Sigmoid colon (tissue), 7 donors: ENCODE results near the gene MGAT5. TPM values are rescaled to one million over a fixed set of nuclear protein-coding genes. Genes with fewer than 3 reads are reported as not detected.

Experiments used
- DNase-seq: peaks from one replicate; pipeline ENCODE4 v3.0.0-alpha.2; 2019
- H3K27ac ChIP-seq, 4 donors: fragments of 200-600 bp; sonication (generic); one replicate each; pipeline ENCODE4 v1.5.1; 2016 to 2019; ENCODE audit warnings: mild to moderate bottlenecking in 1 of 4
- H3K27me3 ChIP-seq, 3 donors: fragments of 200-600 bp; sonication (generic); one replicate each; pipeline ENCODE4 v1.5.1; 2019; ENCODE audit warnings: mild to moderate bottlenecking in 1 of 3
- H3K36me3 ChIP-seq, 4 donors: fragments of 200-600 bp; sonication (generic); one replicate each; pipeline ENCODE4 v1.5.1; 2016 to 2019
- H3K4me1 ChIP-seq, 4 donors: fragments of 200-600 bp; sonication (generic); one replicate each; pipeline ENCODE4 v1.5.1; 2017 to 2019
- H3K4me3 ChIP-seq, 4 donors: fragments of 200-600 bp; sonication (generic); one replicate each; pipeline ENCODE4 v1.5.1; 2017 to 2019; ENCODE audit warnings: mild to moderate bottlenecking in 2 of 4, moderate library complexity in 1 of 4
- H3K9me3 ChIP-seq, 4 donors: fragments of 200-600 bp in 3 of 4; sonication (generic) in 3 of 4; one replicate each; pipeline versions ENCODE4 v1.5.1 to v1.6.1; 2013 to 2019
- CTCF ChIP-seq, 4 experiments: fragments of 450-650 bp in 3 of 4; fragments of 200-600 bp in 1 of 4; IDR thresholded peaks; one replicate each; pipeline ENCODE4 v1.5.1; 2016 to 2019; ENCODE audit warnings: antibody characterized with exemption in 4 of 4, mild to moderate bottlenecking in 3 of 4, moderate library complexity in 2 of 4
- EP300 ChIP-seq, 4 donors: sonication (generic); formaldehyde crosslinking; IDR thresholded peaks; one replicate each; pipeline ENCODE4 v1.6.1; 2017; ENCODE audit warnings: antibody characterized with exemption in 4 of 4
- POLR2A ChIP-seq, 2 donors: fragments of 450-650 bp; IDR thresholded peaks; one replicate each; pipeline ENCODE4 v1.6.1; 2016; ENCODE audit warnings: antibody characterized with exemption in 2 of 2, mild to moderate bottlenecking in 2 of 2, moderate library complexity in 2 of 2
- POLR2AphosphoS5 ChIP-seq, 4 donors: sonication (generic); formaldehyde crosslinking; IDR thresholded peaks; one replicate each; pipeline ENCODE4 v1.6.1; 2017; ENCODE audit warnings: antibody characterized with exemption in 4 of 4
- WGBS, 2 donors: extraction: QIAGEN DNeasy Blood & Tissue Kit; methylation state at CpG; one replicate each; pipeline ENCODE4 v1.1.7; 2013; 5-methylcytosine and 5-hydroxymethylcytosine counted together
- intact Hi-C: fragments of 100-400 bp; cut with DNase I; formaldehyde crosslinking; loops from one replicate; pipeline ENCODE4 v1.15.1; 2023
- polyA plus RNA-seq, 3 donors: library from polyadenylated mRNA; stranded (reverse); fragments of 200-250 nt; gene quantifications; one replicate each; pipeline ENCODE4 v1.2.3, GENCODE V29; 2013
- total RNA-seq, 4 donors: library from RNA; depleted of rRNA; stranded (reverse); fragments of >200 nt; gene quantifications; one replicate each; pipeline ENCODE4 v1.1.0, GENCODE V29; 2016
- donor health status: healthy with polysubstance abuse.
- donor health status: Bipolar disorder and iron deficiency.
- donor health status: healthy.

MGAT5 gene
- total and polyA plus RNA-seq, 7 donors: 3.0 to 42.4 (median 30.3) TPM

GRCh38 chr2:134357814-134358213 lies 103.9 kb downstream of the MGAT5 start:
- intact Hi-C loops: no loop called here
- WGBS, 2 donors: 82 to 98% methylated on average over 3 of the region's 3 CpGs
- TF ChIP-seq POLR2AphosphoS5 (IDR thresholded peaks at IDR 0.05) (no peak), CTCF (IDR thresholded peaks at IDR 0.05) (no peak), POLR2A (IDR thresholded peaks at IDR 0.05) (no peak), EP300 (IDR thresholded peaks at IDR 0.05) (no peak)
- Histone ChIP-seq H3K27ac (no peak overlapping the region), H3K36me3 (peaks cover 0 to 9% (median 0%) of the 10 kb centered on the region in 4 donors), H3K4me1 (peaks cover 0 to 19% (median 6%) of the 10 kb centered on the region in 4 donors), H3K27me3 (no peaks in the 10 kb centered on the region), H3K4me3 (no peak overlapping the region), H3K9me3 (no peaks in the 10 kb centered on the region)
- no peak for DNase-seq

DNA sequence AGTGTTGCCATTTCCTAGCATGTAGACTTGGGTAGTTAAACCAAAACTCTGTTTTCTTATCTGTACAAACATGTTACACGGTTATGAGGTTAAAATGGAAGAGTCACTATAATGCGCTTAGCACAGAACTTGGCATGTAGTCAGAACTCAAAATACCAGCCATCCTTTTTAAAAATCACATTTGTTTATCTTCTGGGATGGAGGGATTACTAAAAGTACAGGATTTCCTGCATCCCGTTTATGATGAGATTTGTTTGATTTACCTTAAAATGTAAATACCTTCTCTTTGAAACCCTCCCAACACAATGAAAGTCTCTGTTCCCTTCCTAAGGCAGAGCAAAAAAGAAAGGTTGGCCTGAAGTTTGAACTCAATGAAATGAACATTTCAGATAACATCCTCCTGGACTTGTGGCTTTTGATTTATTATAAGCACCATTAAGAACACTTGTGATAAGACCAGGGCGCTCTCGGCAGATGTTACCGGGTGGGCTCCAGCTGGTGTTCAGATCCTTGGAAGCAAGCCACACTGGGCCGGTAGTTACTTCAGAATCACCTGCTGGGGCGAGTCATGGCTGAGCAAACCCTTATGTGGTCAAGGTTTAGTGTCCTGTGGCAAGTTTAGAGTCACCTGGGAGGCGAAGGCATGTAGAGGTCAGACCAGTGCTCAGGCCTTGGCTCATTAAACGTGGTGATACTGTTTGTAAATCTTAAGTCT lies 105.7 kb downstream of the MGAT5 start:
- H3K9me3 ChIP-seq: no peaks in the 10 kb centered on the region
- H3K27me3 ChIP-seq: no peaks in the 10 kb centered on the region
- H3K27ac ChIP-seq: no peak overlapping the region
- H3K4me3 ChIP-seq: no peak overlapping the region
- H3K36me3 ChIP-seq: peaks cover 0 to 16% (median 0%) of the 10 kb centered on the region in 4 donors
- TF ChIP-seq CTCF (IDR thresholded peaks at IDR 0.05): no peak
- no peak for TF ChIP-seq POLR2AphosphoS5 (IDR thresholded peaks at IDR 0.05)
- TF ChIP-seq EP300 (IDR thresholded peaks at IDR 0.05): no peak
- no peak for TF ChIP-seq POLR2A (IDR thresholded peaks at IDR 0.05)
- WGBS, 2 donors: 12 to 69% methylated on average over 10 of the region's 10 CpGs
- intact Hi-C loops: no loop called here
- DNase-seq: peak; percentile 60
- H3K4me1 ChIP-seq: peaks cover 0 to 19% (median 6%) of the 10 kb centered on the region in 4 donors

- H3K36me3 ChIP-seq: peaks cover 0 to 16% (median 0%) of the 10 kb centered on the region in 4 donors
- TF ChIP-seq POLR2AphosphoS5 (IDR thresholded peaks at IDR 0.05) (no peak), CTCF (IDR thresholded peaks at IDR 0.05) (no peak), EP300 (IDR thresholded peaks at IDR 0.05) (no peak)
- H3K4me1 ChIP-seq: peaks cover 0 to 19% (median 6%) of the 10 kb centered on the region in 4 donors
- intact Hi-C loops: no loop called here
- no peak overlapping the region for H3K4me3 ChIP-seq
- no peaks in the 10 kb centered on the region for H3K27me3 ChIP-seq
- peak overlapping the region in 1 of 4 donors; percentile 50 for H3K27ac ChIP-seq
- DNase-seq: no peak
- no peaks in the 10 kb centered on the region for H3K9me3 ChIP-seq
- WGBS, 2 donors: 42 to 79% methylated on average over 10 of the region's 10 CpGs
These were observed 107.0 kb downstream of the MGAT5 start for GRCh38 chr2:134360745-134361487.

GRCh38 chr2:134361648-134362047 lies 107.8 kb downstream of the MGAT5 start:
- no peaks in the 10 kb centered on the region for H3K9me3 ChIP-seq
- intact Hi-C loops: no loop called here
- H3K27ac ChIP-seq: no peak overlapping the region
- TF ChIP-seq CTCF (IDR thresholded peaks at IDR 0.05): no peak
- TF ChIP-seq EP300 (IDR thresholded peaks at IDR 0.05): no peak
- no peak for TF ChIP-seq POLR2A (IDR thresholded peaks at IDR 0.05)
- no peak for TF ChIP-seq POLR2AphosphoS5 (IDR thresholded peaks at IDR 0.05)
- peaks cover 0 to 19% (median 6%) of the 10 kb centered on the region in 4 donors for H3K4me1 ChIP-seq
- peaks cover 0 to 16% (median 2%) of the 10 kb centered on the region in 4 donors for H3K36me3 ChIP-seq
- H3K27me3 ChIP-seq: no peaks in the 10 kb centered on the region
- DNase-seq: no peak
- H3K4me3 ChIP-seq: no peak overlapping the region
- 27 to 82% methylated on average over 1 of the region's 1 CpG for WGBS, 2 donors
